T-helper 1 cell treated with Interleukin-12 subunit alpha and Interleukin-12 subunit beta and Interleukin-4 antibody, amounts not matched to agents 30 μg/mL and 1 μg/mL, for 36 hours (primary cell): ENCODE data around the gene SCYGR1.
"Not testable (repeated sequence)": the region's sequence is repeated elsewhere in the genome, so short reads cannot be mapped to it uniquely, and the experiment has no call there.

Source experiments
- H3K27ac Mint-ChIP-seq: one replicate; pipeline ENCODE4 v1.8.0; 2021; ENCODE audit warnings: mild to moderate bottlenecking, mixed read lengths
- H3K27me3 Mint-ChIP-seq: one replicate; pipeline ENCODE4 v1.8.0; 2021; ENCODE audit warnings: low read depth, mixed read lengths
- H3K36me3 Mint-ChIP-seq: one replicate; pipeline ENCODE4 v1.8.0; 2021; ENCODE audit warnings: low read depth, mixed read lengths
- H3K4me1 Mint-ChIP-seq: one replicate; pipeline ENCODE4 v1.8.0; 2021; ENCODE audit warnings: low read depth, mixed read lengths
- H3K4me3 Mint-ChIP-seq: one replicate; pipeline ENCODE4 v1.8.0; 2021; ENCODE audit warnings: mild to moderate bottlenecking, moderate library complexity, mixed read lengths
- H3K9me3 Mint-ChIP-seq: one replicate; pipeline ENCODE4 v1.8.0; 2021; ENCODE audit warnings: mixed read lengths

The SCYGR1 gene, protein sequence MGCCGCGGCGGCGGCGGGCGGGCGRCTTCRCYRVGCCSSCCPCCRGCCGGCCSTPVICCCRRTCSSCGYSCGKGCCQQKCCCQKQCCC

DNA sequence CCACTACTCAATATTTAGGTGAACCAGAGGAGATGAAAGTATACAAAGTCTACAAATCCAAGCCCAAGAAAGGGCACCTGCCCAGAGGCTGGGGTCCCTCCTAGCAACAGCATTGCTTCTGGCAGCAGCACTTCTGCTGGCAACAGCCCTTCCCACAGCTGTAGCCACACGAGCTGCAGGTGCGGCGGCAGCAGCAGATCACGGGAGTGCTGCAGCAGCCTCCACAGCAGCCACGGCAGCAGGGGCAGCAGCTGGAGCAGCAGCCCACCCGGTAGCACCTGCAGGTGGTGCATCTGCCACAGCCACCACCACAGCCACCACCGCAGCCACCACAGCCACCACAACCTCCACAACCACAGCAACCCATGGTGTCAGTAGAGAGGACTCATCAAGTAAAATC, at the start of gene SCYGR1:
Gene SCYGR1 (minus strand): TSS at position 367 of the 400 bp plus-strand sequence. CDS start 0 bp downstream, at position 367.
- H3K4me3 Mint-ChIP-seq, H3K27me3 Mint-ChIP-seq, H3K27ac Mint-ChIP-seq, H3K9me3 Mint-ChIP-seq, H3K36me3 Mint-ChIP-seq, H3K4me1 Mint-ChIP-seq: not testable (repeated sequence)

DNA sequence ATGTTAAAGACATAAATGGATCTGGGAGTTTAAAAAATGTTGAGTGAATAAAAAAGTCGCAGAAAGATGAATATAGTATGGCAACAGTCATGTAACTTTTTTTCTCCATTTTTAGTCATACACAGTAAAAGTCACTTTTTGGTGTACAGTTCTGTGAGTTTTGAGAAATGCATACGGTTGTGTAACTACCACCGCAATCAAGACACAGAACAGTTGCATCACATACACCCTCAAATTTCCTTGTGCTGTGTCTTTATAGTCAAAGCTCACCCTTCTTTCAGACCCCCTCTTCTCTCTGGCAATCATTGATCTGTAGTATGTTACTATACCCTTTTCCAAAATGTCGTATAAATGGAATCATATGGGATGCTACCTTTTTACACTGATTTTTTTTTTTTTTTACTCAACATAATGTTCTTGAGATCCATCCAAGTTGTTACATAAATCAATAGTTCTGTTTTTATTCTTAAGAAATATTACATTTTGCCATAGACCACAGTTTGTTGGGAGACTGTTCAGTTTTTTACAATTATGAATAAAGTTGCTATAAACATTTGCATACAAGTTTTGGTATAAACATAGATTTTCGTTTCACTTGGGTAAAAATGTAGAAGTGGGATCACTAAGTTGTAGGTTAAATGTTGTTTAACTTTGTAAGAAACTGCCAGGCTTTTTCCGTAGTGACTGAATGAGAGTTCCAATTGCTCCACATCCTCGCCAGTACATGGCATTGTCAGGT, 48.9 kb upstream of the SCYGR1 start:
- no peak overlapping the region for H3K4me3 Mint-ChIP-seq
- peaks cover 2% of the 10 kb centered on the region for H3K36me3 Mint-ChIP-seq
- peaks cover 14% of the 10 kb centered on the region for H3K9me3 Mint-ChIP-seq
- H3K27ac Mint-ChIP-seq: no peak overlapping the region
- no peaks in the 10 kb centered on the region for H3K27me3 Mint-ChIP-seq
- no peaks in the 10 kb centered on the region for H3K4me1 Mint-ChIP-seq

DNA sequence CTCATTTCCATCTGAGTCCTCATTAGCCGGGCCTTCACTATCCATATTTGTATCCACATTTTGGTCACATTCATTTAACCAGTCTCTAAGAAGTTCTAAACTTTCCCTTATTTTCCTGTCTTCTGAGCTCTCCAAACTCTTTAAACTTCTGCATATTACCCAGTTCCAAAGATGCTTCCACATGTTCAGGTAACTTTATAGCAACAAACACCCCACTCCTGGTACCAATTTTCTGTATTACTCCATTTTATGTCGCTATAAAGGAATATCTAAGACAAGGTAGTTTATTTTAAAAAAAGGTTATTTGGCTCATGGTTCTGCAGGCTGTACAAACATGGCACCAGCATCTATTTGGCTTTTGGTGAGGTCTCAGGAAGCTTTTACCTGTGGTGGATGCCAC, 45.4 kb upstream of the SCYGR1 start:
- peaks cover 2% of the 10 kb centered on the region for H3K36me3 Mint-ChIP-seq
- H3K9me3 Mint-ChIP-seq: peaks cover 20% of the 10 kb centered on the region
- no peak overlapping the region for H3K27ac Mint-ChIP-seq
- no peaks in the 10 kb centered on the region for H3K27me3 Mint-ChIP-seq
- no peak overlapping the region for H3K4me3 Mint-ChIP-seq
- no peaks in the 10 kb centered on the region for H3K4me1 Mint-ChIP-seq

DNA sequence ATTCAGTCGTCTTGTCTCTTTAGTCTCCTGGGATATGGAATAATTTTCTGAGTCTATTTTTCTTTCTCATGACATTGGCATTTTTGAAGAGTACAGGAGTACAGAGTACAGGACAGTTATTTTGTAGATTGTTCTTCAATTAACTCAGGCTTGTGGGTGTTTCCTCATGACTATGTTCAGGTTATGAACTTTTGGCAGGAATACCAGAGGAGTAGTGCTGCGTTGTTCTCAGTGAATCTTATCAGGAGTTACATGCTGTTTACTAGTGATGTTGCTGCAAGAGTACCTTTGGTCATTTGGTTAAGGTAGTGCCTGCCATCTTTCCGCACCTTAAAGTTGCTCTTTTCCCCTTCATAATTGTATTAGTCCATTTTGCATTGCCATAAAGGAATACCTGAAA, 42.9 kb upstream of the SCYGR1 start:
- Mint-ChIP-seq H3K27ac (no peak overlapping the region), H3K27me3 (no peaks in the 10 kb centered on the region), H3K36me3 (peaks cover 2% of the 10 kb centered on the region), H3K4me1 (no peaks in the 10 kb centered on the region), H3K4me3 (no peak overlapping the region), H3K9me3 (peaks cover 17% of the 10 kb centered on the region)

DNA sequence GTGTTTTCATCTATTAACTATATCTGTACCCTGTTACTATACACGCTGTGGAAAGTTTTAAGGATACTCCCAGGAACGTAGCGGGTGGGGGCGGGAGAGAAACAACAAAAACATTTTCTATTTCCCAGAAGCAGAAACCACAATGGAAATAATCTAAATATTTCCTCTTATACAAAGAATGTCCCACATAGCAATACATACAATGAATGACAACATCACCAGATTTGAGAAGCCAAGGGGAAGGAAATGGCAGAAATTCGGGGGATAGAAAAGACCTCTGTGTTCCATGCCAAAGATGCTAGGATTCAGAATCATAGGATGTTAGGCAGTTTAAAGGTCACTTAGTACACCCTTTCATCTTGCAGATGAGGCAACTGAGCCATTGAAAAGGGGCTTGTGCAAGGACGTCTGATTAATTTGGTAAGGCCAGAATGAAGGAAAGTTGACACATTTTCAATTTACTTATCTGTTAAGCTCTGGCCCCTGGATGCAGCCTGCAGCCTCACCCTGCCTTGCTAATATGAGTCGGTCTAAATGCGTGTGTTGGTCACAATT, 41.1 kb upstream of the SCYGR1 start:
- Mint-ChIP-seq H3K4me3 (no peak overlapping the region), H3K36me3 (peaks cover 2% of the 10 kb centered on the region), H3K9me3 (peaks cover 17% of the 10 kb centered on the region), H3K4me1 (no peaks in the 10 kb centered on the region), H3K27me3 (no peaks in the 10 kb centered on the region), H3K27ac (no peak overlapping the region)

DNA sequence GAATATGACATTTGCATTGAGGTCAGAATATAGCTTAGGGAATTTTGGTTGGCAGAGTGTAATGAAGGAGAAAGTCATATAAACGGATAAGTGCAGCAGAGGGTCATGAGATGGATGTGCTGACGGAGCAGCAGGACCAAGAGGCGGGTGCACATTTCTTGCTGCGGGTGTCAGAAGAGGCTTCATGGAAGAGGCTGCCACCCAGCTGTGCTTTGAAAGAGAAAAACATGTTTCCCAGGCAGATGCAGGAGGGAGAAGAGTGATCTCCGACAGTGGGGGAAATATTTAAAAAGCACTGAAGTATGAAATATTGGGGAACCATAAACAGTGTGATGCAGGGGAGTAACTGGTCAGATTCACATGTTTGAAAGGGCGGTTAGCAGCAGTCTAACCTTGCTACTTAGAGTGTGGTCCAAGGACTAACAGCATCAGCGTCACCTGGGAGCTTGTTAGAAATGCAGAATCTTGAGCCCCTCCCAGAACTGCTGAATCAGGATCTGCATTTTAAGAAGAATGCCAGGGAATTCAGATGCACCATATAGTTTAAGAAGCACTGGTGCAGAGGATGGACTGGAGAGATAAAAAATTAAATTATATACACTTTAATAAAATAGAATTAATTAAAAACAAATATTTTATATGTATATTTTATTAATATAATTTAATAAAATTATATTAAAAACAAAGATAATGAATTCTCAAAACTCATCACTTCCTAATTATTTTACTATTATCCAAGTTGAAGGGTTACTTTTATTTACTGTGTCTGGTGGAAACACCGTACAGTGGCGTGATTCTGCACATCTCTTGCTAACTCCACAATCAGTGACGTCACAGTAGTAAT, 36.1 kb upstream of the SCYGR1 start:
- H3K36me3 Mint-ChIP-seq: no peaks in the 10 kb centered on the region
- H3K4me1 Mint-ChIP-seq: no peaks in the 10 kb centered on the region
- no peak overlapping the region for H3K27ac Mint-ChIP-seq
- no peaks in the 10 kb centered on the region for H3K9me3 Mint-ChIP-seq
- no peak overlapping the region for H3K4me3 Mint-ChIP-seq
- H3K27me3 Mint-ChIP-seq: no peaks in the 10 kb centered on the region

DNA sequence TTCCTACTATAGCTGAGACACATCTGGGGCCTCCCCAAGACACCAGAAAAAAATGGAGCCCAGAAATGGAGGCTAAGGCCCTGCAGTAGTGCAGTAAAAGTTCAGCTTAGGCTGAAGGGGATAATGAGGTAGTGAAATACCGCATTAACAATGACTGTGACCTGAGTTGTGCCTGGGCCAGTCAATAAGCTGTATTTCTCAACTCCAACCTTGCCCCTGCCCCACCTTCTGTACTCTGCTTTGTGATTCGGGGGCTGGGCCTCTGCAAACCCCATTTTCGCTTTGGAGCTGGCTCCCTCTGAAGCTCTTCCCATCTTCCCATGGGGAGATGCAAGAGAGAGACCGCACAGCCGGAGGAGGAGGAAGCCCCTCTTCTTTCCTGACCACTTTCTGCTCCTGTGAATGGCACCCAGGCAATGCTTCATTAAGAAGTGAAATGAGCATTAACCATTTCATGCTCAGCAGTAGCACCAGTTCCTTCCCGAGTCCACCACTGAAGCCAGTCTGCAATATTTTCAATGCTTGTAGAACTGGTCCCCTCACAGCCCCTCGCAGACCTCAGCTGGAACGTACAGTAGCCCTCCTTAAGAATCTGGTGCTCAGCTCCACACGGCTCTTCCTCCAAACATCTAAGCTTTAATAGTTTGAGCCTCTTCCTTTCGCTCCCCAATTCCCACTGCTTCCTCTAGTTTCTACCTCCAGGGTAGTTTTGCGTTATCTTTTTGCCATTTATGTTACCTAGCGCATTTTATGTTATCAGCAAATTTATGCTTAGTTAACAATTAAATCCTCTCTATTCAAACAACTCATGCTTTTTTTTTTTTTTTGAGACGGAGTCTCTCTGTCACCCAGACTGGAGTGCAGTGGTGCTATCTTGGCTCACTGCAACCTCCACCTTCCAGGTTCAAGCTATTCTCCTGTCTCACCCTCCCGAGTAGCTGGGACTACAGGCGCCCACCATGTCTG, 32.6 kb upstream of the SCYGR1 start:
- Mint-ChIP-seq H3K36me3 (no peaks in the 10 kb centered on the region), H3K27ac (no peak overlapping the region), H3K27me3 (no peaks in the 10 kb centered on the region), H3K9me3 (no peaks in the 10 kb centered on the region), H3K4me1 (peaks cover 6% of the 10 kb centered on the region), H3K4me3 (no peak overlapping the region)

DNA sequence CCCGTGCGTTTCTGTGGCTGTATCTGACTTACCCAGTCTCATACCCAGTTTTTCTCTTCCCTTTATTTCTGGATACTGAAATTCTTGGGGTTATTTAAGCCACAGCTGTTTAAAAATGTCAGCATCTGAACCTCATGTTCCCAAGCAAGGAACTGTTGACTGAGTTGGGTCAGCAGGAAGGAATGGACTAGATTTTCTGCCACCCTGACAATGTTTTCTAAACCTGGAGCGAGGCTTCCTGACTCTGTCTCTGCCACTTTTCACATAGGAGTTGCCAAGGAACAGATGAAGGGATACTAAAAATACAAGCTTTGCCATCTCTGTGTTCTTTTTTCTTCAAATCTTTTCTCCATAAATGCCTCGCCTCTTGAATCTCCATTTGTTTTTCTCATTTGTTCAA, 29.0 kb upstream of the SCYGR1 start:
- H3K4me3 Mint-ChIP-seq: no peak overlapping the region
- H3K27ac Mint-ChIP-seq: no peak overlapping the region
- peaks cover 19% of the 10 kb centered on the region for H3K4me1 Mint-ChIP-seq

DNA sequence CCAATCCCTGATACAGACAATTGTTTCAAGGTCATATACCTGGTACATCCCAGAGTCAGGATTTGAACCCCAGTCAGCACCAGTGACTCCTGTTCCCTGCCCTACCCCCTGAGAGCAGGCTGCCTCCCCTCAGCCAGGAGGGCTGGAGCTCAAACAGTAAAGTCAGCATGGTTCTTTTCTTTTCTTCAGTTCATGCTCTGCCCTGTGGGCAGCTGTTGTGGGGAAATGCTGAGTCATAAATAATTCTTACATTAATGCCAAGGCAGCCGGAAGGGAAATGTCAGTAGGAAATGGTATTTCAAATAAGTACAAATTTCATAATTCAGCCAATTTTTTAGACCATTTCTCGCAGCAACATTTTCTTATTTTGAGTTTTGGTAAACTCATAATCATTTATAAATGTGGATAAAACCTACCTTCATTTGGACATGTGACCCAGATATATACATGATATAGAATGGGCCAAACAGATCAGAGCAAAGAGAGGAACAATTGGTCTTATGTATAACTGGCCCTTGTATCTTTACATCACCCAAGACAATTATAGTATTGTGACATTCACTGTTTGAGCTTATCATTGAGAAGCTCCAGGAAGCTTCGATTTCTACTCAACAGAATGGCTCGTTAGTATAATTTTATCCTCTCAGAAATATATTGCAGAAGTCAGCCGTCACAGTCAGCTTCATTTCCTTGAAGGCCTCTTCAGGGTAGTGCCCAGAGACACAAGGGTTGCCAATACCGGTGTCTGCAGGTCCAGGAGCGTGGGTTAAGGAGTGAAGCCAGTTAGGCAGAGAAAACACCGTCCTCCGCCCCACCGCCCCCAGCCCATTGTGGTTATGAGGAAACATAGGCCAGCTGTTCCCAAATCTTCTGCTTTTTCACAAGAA, 28.0 kb upstream of the SCYGR1 start:
- Mint-ChIP-seq H3K4me3 (no peak overlapping the region), H3K27me3 (no peaks in the 10 kb centered on the region), H3K27ac (no peak overlapping the region)

More for the DNA sequence above, 29.0 kb upstream of the SCYGR1 start:
- no peaks in the 10 kb centered on the region for H3K9me3 Mint-ChIP-seq
- H3K27me3 Mint-ChIP-seq: no peaks in the 10 kb centered on the region
- H3K36me3 Mint-ChIP-seq: no peaks in the 10 kb centered on the region

DNA sequence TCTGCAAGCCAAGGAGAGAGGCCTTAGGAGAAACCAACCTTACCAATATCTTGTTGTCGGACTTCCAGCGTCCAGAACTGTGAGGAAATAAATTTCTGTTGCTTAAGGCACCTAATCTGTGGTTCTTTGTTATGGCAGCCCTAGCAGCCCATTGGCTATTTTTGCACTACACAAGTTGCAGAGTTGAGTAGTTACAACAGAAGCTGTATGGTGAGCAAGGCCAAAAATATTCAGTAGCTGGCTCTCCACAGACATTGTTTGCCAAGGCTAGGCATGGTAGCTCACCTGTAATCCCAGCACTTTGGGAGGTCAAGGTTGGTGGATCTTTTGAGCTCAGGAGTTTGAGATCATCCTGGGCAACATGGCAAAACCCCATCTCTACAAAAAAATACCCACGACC, 27.1 kb upstream of the SCYGR1 start:
- Mint-ChIP-seq H3K4me1 (peaks cover 28% of the 10 kb centered on the region), H3K27ac (no peak overlapping the region), H3K9me3 (no peaks in the 10 kb centered on the region)

More for the DNA sequence above, 28.0 kb upstream of the SCYGR1 start:
- Mint-ChIP-seq H3K4me1 (peaks cover 28% of the 10 kb centered on the region), H3K36me3 (no peaks in the 10 kb centered on the region), H3K9me3 (no peaks in the 10 kb centered on the region)

DNA sequence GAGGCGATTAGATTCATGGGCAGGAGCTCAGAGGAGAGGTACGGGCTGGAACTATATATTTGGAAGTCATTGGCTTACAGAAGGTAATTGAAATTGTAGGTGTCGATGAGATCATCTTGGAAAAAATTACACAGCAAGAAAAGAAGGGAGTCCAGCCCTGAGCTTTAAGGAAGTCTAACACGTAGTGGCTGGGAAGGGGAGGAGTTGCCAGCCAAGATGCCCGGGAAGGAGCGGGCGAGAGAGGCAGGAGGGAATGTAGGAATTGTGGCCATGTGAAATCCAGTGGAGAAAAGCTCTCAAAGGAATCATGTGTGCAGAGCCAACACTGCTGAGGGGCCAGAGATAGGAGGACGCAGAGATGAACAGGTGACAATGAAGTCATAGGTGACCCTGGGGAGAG, 25.6 kb upstream of the SCYGR1 start:
- H3K27ac Mint-ChIP-seq: no peak overlapping the region
- H3K9me3 Mint-ChIP-seq: no peaks in the 10 kb centered on the region
- peaks cover 28% of the 10 kb centered on the region for H3K4me1 Mint-ChIP-seq
- H3K36me3 Mint-ChIP-seq: no peaks in the 10 kb centered on the region
- H3K27me3 Mint-ChIP-seq: no peaks in the 10 kb centered on the region
- H3K4me3 Mint-ChIP-seq: no peak overlapping the region

More for the DNA sequence above, 27.1 kb upstream of the SCYGR1 start:
- Mint-ChIP-seq H3K36me3 (no peaks in the 10 kb centered on the region), H3K27me3 (no peaks in the 10 kb centered on the region), H3K4me3 (no peak overlapping the region)

DNA sequence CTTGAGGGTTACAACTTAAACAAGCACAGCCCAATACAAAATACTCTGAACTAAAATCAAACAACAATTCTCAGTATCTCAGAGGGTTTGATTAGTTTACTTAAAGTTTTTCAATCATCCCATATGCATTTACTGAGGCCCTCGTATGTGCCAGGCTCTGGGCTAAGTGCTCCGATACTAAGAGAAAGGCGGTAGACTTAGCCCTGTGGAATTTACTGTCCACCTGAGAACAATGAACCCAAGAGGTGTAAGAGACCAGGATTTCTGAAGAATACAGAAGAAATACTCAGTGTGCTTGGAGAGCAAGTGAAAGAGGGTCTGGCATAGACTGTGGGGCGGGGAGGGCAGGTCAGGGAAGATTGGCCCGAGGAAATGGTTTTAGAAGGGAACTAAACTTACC, 25.1 kb upstream of the SCYGR1 start:
- Mint-ChIP-seq H3K27ac (no peak overlapping the region), H3K4me3 (no peak overlapping the region), H3K4me1 (peaks cover 27% of the 10 kb centered on the region)

DNA sequence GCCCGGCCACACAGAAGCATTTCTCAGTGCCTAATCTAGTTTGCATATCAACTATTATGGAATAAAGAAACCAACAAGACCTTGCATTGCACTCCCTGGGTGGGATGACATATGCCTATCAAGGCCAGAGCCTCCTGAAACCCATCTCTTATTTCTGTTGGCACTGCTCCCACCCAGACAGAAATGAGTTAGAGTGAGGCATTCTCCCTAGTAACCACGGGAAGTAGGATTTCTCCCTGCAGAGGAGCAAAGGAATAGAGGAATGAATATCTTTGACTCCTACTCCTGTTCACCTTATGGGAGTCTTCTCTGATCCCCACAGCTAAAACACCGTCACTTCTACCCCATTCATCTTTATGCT, 24.2 kb upstream of the SCYGR1 start:
- H3K4me3 Mint-ChIP-seq: no peak overlapping the region

More for the DNA sequence above, 25.1 kb upstream of the SCYGR1 start:
- H3K9me3 Mint-ChIP-seq: no peaks in the 10 kb centered on the region
- no peaks in the 10 kb centered on the region for H3K27me3 Mint-ChIP-seq
- H3K36me3 Mint-ChIP-seq: no peaks in the 10 kb centered on the region

More for the DNA sequence above, 24.2 kb upstream of the SCYGR1 start:
- H3K36me3 Mint-ChIP-seq: no peaks in the 10 kb centered on the region
- H3K27me3 Mint-ChIP-seq: no peaks in the 10 kb centered on the region
- peak overlapping the region; percentile 66 for H3K27ac Mint-ChIP-seq
- H3K4me1 Mint-ChIP-seq: peaks cover 27% of the 10 kb centered on the region
- H3K9me3 Mint-ChIP-seq: no peaks in the 10 kb centered on the region
